ENCODE results near the gene CIART.

- TF ChIP-seq YY1 (IDR thresholded peaks at IDR 0.05; ENCODE audit: insufficient read depth, insufficient read length) = no peak
- no peak for TF ChIP-seq SUZ12 (IDR thresholded peaks at IDR 0.05; ENCODE audit: extremely low read depth, insufficient read depth, insufficient read length)
- no peak for TF ChIP-seq ZNF274 (IDR thresholded peaks at IDR 0.05; ENCODE audit: low read depth, low read length)
Observed at GRCh38 chr1:150281221-150281757, 1.1 kb upstream of the CIART start.
